Glomerular visceral epithelial cell (primary cell): ENCODE data around the gene TSPAN8.
A peak's percentile ranks its signal among the peaks of the same experiment; 100 is the strongest.
"Not testable (repeated sequence)": the region's sequence is repeated elsewhere in the genome, so short reads cannot be mapped to it uniquely, and the experiment has no call there.

Experiments used
- DNase-seq: peaks from one replicate; pipeline ENCODE4 v3.0.0-alpha.2; 2016; ENCODE audit errors: extremely low spot score

The TSPAN8 gene

DNA sequence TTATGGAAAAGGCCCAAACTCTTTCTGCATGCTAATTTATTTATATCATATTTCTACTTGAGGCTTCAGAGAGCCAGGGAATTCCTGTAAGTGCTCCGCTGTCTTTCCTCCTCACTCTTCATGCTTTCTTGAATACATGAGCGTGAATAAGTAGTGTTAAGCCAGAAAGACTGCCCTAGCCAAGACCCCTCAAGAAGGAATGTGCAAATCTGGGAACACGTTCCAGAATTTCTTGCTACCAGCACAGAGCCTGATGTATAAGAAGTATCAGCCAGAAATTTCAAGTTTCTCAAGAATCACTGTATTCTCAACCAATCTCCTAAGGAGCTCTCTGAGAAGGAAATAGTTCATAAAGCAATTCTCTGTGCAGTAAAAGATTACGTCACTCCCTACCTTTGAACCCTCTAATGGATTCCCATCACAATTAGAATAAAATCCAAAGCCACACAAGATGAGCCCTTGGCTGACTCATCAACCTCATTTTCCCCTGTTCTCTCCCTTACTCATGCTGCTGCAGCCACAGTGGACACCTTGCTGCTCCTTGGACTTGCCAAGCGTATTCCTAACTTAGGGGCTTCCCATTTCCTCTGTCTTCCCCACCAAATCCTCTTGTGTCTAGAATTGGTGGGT, 6.9 kb upstream of the TSPAN8 start:
- DNase-seq: peak; percentile 5

DNA sequence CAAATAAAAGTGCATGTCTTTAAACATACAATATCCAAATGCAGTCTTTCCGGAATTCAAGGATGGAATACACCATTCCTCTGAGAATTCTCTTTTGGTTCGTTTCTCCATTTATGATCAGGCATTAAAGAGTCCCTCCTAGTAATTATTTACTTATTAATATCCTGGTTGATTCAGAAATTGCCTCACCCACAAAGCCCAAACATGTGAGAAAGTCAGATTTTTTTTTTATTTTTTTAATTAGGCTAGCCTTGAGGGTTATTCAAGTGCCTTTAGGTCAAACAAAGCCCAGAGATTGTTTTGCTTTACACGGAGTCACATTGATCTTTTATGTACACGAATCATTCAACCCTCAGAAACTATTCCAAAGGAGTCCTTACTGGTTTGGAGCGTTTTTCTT, 6.4 kb upstream of the TSPAN8 start:
- no peak for DNase-seq

DNA sequence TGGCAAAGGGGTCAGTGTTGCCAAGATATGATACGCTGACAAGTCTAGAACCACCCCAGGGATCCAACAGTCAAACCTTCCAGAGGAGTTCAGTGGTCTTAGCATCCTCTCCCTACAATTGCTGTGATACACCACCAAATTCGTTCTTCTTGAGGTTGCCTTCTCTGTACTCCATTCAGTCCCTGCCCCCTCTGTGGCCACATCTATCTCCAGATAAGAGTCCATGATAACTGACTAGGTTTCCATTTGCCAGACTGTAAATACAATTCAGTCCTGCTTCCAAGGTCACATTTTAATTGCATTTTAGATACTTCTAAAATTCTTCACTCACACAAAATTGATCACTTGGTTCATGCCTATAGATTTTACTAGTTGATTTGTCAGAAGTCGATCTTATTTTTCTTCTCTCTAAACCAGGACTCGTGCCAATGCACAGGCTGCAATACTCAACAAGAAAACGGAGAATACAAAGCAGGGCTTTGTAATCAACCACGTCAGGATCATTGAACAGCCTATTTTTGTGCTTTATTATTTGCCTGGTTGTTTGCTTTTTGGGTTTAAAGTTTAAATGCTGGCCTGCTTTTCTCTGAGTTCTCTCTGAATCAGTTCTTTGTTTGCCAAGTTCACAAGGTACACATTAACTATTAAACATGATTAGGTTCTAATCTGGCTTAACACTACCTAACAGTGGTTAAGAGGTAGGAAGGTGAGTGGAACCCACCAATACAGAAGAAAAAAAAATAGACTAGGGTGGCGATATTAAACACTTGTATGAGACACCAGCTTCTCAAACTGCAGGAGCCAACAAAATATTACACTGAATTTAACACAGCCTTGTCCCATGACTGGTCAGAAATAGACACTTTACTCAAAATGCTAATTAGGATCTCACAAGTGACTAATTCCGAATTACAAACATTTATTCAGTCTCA, 5.3 kb upstream of the TSPAN8 start:
- no peak for DNase-seq

DNA sequence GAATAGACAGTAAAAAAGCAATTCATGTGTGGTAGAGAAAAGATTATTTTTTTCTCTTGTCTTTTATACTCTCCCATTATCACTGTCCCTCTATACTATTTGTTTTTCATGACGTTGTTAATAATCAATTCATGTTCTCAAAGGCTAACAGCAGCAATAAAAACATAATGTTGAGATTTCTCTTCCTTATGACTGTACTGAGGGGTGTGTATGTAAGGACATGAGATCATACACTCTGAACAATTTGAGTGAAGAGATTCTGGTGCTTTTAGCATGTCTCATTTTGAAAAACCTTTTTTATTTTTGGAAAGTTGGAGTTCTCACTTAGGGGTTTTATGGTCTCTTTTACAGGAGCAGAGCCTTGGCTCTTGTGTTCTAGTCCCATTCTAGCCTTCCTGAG, 3.8 kb upstream of the TSPAN8 start:
- no peak for DNase-seq

DNA sequence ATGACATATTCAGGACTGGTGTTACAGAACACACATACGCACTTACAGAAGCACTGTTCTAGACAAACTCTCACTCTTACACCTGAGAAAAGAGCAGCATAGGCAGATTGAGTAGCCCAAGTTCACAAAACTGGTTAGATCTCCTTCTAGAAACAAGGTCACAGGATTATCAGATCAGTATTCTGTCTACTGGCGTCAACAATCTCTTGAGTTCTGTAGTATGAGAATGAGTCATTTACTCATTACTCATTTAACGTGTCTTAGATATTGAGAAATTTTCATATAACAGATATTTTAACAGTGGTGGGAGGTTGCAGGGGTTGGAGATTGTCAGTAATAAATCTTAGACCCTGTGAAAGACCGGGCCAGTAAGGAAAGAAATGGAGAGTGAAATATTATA, 2.8 kb upstream of the TSPAN8 start:
- no peak for DNase-seq

DNA sequence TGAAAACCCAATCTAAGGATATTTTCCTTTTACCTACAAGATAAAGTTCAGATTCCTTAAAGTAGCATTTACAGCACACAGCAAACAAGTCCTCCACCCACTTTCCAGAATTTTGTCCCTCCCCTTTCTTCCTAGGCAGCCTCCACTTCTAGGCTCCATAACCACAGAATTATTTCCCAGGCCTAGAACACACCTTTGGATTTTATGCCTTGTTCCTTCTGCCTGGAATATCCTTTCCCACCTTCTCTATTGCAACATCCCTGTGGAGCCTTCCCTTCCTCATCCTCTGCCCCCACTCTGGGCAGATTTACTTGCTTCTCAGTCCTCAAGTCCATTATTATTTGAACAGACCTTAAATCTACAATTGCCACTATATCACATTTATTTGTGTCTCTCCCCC, 2.1 kb upstream of the TSPAN8 start:
- DNase-seq: no peak

DNA sequence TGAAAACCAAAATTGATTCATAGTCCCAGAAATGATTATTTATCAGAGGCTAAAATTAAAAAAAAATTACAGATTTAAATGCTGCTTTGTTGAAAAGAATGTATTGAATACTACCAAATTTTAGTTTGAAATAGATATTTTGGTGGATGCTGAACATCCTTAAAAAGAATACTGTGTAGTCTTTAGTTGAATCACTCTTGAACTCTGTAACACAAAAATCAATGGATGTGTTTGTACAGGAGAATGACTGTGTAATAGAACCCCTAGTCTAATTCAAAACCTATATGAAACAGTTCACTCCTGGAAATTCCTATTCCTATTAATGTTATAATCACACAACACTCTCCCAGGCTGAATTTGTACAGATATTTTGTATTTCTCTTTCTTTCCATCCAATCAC, 1.5 kb upstream of the TSPAN8 start:
- no peak for DNase-seq

DNA sequence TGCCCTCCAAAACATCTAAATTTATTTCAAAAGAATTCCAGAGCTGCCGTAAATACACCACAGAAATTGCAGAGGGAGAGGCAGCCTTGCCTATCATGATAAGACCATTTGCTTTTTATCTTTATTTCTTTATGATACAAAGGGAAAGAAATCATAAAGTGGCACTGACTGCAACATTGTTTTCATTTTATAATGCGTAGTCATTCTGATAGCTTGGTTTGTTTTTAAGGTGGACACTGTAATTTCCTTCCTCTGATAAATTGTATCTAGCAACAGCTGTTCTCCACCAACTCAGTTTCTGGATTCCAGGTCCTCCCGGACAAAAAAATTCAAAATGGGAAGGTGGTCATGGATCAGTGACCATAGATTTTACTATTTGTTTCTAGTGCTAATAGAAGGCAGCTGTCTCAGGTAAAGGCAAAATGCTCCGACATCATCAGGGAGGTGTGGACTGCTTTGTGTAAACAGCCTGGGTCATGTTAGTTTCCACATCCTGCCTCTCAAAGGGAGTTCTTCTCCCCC, 623 bp upstream of the TSPAN8 start:
- DNase-seq: no peak

DNA sequence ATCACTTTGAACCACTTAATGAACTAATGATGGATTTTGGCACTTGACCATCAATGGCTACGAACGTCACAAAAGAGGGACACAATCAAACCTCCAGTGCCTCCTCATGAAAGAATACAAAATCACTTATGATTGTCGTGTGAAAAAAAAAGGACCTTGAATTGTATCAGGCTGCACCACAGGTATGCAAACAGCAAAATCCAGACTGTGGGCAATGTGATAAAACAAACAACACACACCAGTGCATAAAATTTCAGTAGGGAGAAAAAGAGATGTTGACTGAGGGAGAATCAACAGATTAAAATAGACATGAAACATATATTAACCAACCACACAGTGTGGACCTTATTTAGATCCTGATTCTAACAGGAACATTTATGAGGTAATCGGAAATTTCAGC, 2.6 kb downstream of the TSPAN8 start:
- DNase-seq: no peak

DNA sequence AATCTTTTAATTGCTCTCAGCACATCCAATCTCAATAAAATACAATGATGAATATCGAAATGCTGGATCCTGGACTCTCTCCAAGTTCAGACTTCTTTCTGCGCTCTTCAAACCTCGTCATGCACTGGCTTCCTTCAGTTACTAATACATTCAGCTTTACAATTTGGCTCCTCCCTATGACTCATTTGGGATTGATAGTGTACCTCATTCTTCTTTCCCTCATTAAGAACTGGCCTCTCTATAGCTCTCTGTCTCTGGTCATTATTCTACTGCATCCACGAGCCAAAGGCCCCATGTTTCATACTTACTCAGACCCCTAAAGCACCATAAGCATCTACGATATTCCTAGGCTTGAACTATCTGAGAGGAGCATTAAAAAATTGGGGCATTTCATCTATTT, 4.9 kb downstream of the TSPAN8 start:
- no peak for DNase-seq

DNA sequence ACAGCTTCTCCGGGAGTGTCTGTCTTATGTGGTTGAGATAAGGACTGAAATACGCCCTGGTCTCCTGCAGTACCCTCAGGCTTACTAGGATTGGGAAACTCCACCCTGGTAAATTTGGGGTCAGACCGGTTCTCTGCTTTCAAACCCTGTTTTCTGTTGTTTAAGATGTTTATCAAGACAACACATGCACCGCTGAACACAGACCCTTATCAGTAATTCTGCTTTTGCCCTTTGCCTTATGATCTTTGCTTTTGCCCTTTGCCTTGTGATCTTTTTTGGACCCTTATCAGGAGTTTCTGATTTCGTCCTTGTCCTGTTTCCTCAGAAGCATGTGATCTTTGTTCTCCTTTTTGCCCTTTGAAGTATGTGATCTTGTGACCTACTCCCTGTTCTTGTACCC, 7.8 kb downstream of the TSPAN8 start:
- not testable (repeated sequence) for DNase-seq

DNA sequence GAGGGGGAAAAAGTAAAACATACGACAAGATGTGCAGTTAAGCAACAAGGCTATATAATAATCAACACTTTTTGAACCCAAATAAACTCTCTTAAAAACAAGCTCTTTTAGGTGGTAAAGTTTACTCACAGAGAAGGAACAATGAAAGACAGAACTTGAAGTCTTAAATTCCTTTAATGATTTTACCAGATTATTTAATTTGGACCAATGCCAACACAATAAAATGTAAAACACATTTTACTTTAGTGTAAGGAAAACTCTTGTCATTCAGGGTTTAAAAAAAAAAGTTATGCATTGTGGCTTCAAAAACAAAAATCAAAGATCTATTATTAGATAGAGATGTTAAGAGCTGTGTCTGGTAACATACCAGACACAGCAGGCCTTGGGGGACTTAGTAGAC, 13.1 kb downstream of the TSPAN8 start:
- DNase-seq: no peak

DNA sequence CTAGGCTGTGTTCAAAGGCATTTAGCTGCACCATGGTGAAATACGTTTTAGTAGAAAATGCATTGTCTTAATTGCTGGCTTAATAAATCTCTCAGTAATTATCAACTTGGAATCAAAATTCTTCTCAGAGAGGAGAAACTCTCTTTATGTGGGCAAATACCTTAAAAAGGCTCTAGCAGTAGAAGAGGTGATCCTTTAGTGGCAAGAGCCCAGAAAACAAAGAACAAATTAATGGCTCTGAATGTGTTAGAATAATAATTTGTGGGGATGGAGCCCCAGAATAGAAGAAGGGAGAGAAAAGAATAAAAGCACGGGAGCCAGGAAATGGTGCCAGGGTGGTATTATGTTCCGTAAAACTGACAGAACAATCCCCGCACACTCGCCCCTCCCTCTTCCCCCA, 14.8 kb downstream of the TSPAN8 start:
- no peak for DNase-seq

DNA sequence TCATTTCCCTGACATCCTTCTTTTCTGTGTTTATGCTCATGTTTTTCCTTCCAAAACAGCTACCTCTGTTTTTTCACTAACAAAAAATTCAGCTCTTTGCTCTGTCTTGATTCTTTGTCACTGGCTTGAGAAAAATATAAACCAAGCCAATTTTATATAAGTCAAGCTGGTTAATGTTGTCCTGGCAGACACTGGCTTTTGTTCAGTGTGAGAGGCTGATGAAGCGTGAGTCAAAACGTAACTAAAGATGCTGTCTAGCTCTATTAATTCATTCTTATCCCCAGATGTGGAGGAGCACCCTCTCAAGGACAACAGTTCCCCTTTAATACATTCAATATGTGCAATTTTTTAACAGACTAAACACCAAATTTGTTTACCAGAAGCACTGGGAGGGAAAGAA, 15.8 kb downstream of the TSPAN8 start:
- no peak for DNase-seq

DNA sequence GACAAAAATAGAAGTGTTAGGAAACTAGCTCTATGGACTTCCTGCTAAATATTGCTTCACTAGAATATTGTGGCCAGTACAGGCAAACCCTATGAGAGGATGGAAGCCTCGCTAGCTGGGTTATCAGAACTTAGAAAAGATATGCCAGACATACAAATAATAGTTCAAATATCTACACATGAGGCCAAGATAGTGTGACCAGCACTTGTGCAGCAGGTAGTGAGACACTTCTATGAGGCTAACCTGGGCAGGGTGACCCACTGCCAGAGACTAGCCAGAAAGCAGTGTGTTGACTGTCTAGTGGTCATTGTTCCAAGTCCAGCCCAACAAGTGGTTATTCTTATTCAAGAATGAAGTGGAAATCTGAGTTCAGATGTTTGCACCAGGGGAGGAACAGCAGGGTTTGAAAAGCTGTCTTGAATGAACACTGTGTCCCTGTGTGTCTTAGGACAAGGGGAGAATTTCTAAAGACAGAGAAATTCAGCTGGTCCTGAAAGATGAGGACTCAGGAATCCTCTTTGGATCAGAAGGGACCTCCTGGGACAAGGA, 16.3 kb downstream of the TSPAN8 start:
- DNase-seq: no peak

DNA sequence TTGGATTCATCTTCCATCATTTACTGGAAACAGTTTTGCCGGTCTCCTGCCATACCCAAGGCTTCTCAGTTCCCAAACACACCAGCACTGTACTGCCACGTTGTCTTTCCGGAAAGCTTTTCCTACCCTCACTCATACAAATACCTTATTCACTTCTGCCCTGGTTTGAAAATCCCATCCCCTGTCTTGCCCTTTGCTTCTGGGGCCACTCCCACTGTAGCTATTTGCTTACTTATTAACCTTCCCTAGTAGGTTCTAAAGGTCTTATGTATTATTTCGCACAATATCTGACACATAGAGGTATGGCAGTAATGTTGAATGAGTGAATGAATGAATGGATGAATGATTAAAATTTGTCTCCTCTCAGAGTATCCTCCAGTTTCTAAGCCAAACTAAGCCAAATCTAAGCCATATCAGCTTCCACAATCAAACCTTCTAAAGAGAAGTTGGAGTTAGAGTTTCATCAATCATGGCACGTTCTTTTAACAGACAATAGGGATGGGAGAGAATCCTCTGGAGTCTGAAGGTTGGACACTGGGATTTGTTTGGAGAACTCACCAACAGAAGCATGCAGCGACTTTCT, 18.6 kb downstream of the TSPAN8 start:
- no peak for DNase-seq

DNA sequence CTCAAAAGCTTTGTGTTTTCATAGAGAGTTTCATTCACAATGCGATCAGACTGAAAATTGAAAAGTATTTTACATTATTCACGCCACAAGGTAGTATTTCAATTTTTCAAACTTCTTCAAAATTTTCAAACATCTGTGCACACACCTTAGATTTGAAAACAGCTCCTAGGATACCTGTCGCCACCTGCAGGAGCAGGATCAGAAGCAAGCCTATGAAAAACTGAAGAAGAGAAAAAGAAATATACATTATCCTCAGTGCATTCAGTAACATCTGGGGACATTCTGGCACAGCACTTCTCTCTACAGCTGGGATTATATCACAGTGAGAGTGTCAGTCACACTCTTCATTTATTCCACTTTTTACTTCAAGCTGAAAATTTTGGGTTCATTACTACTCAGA, 19.8 kb downstream of the TSPAN8 start:
- DNase-seq: no peak

DNA sequence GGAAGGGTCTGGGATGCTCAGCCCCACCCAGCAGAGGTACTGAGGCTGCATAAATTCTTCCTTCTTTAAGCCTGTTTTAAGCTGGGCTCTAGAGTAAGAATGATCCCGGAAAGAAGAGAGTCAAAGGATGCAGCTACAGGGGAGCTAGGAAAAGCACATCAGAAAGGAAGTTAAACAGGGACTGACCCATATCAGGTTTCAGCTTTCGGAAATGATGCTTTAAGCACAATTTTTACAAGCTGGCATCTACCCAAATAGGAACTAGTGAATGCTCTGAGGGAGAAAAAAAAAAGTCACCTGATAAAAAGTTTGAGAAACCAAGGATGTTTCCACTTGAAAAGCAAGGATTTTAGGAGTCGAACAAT, 22.0 kb downstream of the TSPAN8 start:
- DNase-seq: no peak

DNA sequence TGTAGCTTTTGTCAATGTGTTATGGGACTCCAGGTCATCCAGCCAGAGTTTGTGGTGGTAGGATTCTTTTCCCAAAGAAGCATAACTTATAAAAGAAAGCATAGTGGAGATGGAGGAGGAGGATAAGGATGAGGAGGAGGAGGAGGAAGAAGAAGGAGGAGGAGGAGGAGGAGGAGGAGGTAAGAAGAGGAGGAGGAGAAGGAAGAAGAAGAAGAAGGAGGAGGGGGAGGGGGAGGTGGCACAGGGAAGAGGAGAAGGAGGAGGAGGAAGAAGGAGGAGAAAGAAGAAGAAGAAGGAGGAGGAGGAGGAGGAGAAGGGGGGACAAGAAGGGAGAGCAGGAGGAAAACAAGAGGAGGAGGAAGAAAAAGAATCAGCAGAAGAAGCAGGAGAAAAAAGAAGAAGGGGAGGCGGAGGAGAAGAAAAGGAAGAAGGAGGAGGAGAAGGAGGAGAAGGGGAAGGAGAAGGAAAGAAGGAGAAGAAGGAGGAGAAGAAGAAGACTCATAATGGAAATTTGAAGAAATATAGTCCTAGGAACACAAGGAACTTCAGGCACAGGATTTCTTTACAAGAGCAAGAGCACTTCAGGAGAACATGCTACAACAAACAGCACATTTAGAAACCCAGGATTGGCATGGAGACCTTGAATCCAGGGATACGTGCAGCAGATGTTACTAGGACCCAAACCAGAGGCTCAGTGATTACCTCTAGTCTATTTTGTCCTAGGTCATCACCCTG, 22.6 kb downstream of the TSPAN8 start:
- no peak for DNase-seq

DNA sequence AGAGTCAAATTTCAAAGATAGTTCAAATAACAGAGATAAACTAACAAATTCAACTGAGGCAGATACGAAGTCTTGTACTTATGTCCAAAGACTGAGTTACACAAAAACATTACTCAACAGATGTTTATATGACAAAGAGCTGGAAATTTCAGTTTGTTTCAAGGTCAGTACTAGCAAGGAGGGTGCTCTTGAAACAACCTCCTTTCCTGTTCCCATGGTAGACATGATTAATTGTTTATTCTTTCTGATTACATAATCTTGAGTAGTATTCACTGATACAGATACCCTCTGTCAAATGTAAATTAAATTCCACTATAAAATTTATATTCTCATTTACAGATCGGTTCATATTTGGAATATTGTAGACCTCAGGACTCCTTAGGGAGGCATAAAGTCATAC, 23.4 kb downstream of the TSPAN8 start:
- no peak for DNase-seq

DNA sequence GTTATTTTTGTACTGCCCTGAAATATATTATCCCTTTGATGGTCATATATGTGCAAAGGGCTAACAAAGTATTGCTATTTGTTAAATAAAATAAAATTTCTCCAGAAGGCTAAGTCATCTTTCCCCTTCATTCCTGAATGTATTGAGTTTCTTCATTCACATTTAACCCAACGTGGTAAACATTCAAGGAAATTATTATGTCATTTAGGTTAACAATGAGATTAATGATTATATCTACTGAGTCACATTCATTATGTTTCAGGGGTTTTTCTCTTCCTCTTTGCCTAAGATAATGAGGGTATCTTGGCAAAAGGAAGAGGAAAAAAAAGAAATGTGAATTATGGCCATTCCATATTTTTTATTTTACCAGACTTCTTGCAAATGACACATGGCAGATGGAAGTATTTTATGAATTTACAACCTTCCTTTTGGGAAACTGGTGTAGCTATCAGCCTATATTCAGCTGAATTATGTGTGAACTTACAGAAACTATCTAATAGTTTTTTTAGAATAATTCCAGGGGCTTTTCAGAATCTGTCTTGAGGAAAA, 27.2 kb downstream of the TSPAN8 start:
- no peak for DNase-seq

DNA sequence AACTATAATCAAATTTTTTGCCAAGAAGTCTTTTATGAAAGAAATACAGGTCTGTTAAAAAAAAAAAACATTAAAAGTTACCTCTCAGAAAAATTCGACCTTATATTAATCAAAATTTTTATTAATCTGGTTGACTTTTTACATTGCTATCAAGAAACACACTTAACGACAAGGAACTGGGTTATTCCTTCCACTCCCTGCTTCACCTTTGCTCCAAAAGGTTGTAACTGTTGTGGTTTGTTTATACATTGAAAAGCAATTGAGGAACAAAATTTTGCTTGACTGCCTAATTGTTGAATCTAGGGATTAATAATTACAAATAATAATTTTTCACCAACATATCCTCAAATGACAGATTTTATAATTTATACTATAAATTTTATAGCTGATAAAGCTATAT, 28.4 kb downstream of the TSPAN8 start:
- no peak for DNase-seq
